HCT116 (cell line): Measurements from ENCODE around the gene IFI30. TPM values are rescaled to one million over a fixed set of nuclear protein-coding genes. Genes with fewer than 3 reads are reported as not detected.

Source experiments
- ATAC-seq: fragments of 200-7000 bp; cut with Tn5 transposase; 2 replicates; pipeline ENCODE4 v1.9.1; 2020; ENCODE audit warnings: mild to moderate bottlenecking, moderate library complexity
- BruUV-seq: library from RNA; stranded (reverse); fragments of 400-500 nt; replicated peaks from 2 replicates; lab custom pipeline; 2021; lab: Mats Ljungman, UMichigan
- CTCF ChIA-PET: fragments of 300-600 bp; sonication (Branson Sonifier 250); formaldehyde crosslinking; loops from one replicate; lab custom pipeline; 2021; ENCODE audit warnings: antibody characterized with exemption; lab: Charles Lee
- POLR2A ChIA-PET: fragments of 300-600, 350-600 bp; sonication (Branson Sonifier 250); formaldehyde crosslinking; loops from one replicate; lab custom pipeline; 2021; ENCODE audit warnings: antibody characterized with exemption; lab: Charles Lee
- RAD21 ChIA-PET, 2 experiments: fragments of 300-600 bp; sonication (Branson Sonifier 250); formaldehyde crosslinking; loops; one replicate each; lab custom pipeline; 2023; ENCODE audit warnings: low total read pairs in 2 of 2; ENCODE audit not compliant: uncharacterized antibody in 2 of 2, unreplicated experiment in 2 of 2, low non-redundant PET in 1 of 2; lab: Charles Lee
- DNase-seq: peaks from one replicate; pipeline ENCODE4 v3.0.0-alpha.2; 2010; ENCODE audit warnings: low read depth, low spot score
- H2AFZ ChIP-seq: fragments of 200-600 bp; shearing (Covaris generic), sonication (generic); 2 replicates; pipeline ENCODE4 v1.6.1; 2017; ENCODE audit warnings: low read depth, mixed run types, mixed read lengths, antibody characterized with exemption, low read length; ENCODE audit not compliant: poor library complexity, severe bottlenecking
- H3K27ac ChIP-seq: 2 replicates; pipeline ENCODE4 v1.5.1; 2012; ENCODE audit warnings: low read depth, low read length
- H3K27me3 ChIP-seq: fragments of 200-600 bp; sonication (generic); 2 replicates; pipeline ENCODE4 v1.6.1; 2016; ENCODE audit warnings: mixed run types, low read length, mixed read lengths; ENCODE audit not compliant: insufficient read depth
- H3K36me3 ChIP-seq, 2 experiments: fragments of 200-500 bp in 1 of 2; fragments of 200-600 bp in 1 of 2; sonication (Bioruptor generic) in 1 of 2; sonication (generic) in 1 of 2; 2 replicates each; pipeline versions ENCODE4 v1.5.1 to v1.6.1; 2014 to 2016; ENCODE audit warnings: low read length in 2 of 2, inconsistent platforms in 1 of 2, mixed read lengths in 1 of 2, mixed run types in 1 of 2; ENCODE audit not compliant: insufficient read depth in 2 of 2, control insufficient read depth in 1 of 2
- H3K4me1 ChIP-seq, 2 experiments: fragments of 200-600 bp in 1 of 2; sonication (generic) in 1 of 2; 2 replicates each; pipeline versions ENCODE4 v1.5.1 to v1.6.1; 2012 to 2017; ENCODE audit warnings: low read length in 2 of 2, inconsistent platforms in 1 of 2, mild to moderate bottlenecking in 1 of 2, mixed read lengths in 1 of 2, mixed run types in 1 of 2, moderate library complexity in 1 of 2; ENCODE audit not compliant: insufficient read depth in 2 of 2, control insufficient read depth in 1 of 2
- H3K4me2 ChIP-seq: fragments of 200-600 bp; sonication (generic); 2 replicates; pipeline ENCODE4 v1.6.1; 2017; ENCODE audit warnings: mixed run types, low read length, mixed read lengths
- H3K4me3 ChIP-seq, 2 experiments: fragments of 200-600 bp in 1 of 2; sonication (generic) in 1 of 2; replicated peaks in 1 of 2; 2 replicates each; pipeline ENCODE4 v1.5.1; 2011 to 2016; ENCODE audit warnings: low read length in 2 of 2, control low read depth in 1 of 2, low read depth in 1 of 2, mild to moderate bottlenecking in 1 of 2, mixed read lengths in 1 of 2, mixed run types in 1 of 2
- H3K79me2 ChIP-seq: fragments of 200-600 bp; sonication (generic); 2 replicates; pipeline ENCODE4 v1.6.1; 2017; ENCODE audit warnings: mild to moderate bottlenecking, mixed run types, low read length, moderate library complexity, mixed read lengths; ENCODE audit not compliant: insufficient read depth
- H3K9ac ChIP-seq: fragments of 200-600 bp; sonication (generic); 2 replicates; pipeline ENCODE4 v1.6.1; 2016; ENCODE audit warnings: low read length, mixed read lengths
- H3K9me2 ChIP-seq: fragments of 200-600 bp; sonication (generic), shearing (Covaris generic); 2 replicates; pipeline ENCODE4 v1.6.1; 2017; ENCODE audit warnings: mixed run types, mild to moderate bottlenecking, moderate library complexity; ENCODE audit not compliant: insufficient read depth
- H3K9me3 ChIP-seq, 2 experiments: fragments of 200-500 bp in 1 of 2; fragments of 200-600 bp in 1 of 2; sonication (Bioruptor generic) in 1 of 2; sonication (generic) in 1 of 2; 2 replicates each; pipeline ENCODE4 v1.6.1; 2014 to 2017; ENCODE audit warnings: low read length in 2 of 2, mixed read lengths in 2 of 2, inconsistent platforms in 1 of 2, low read depth in 1 of 2, mild to moderate bottlenecking in 1 of 2, mixed run types in 1 of 2, moderate library complexity in 1 of 2; ENCODE audit not compliant: control insufficient read depth in 1 of 2, insufficient read depth in 1 of 2
- H4K20me1 ChIP-seq: fragments of 200-600 bp; sonication (generic), shearing (Covaris generic); 2 replicates; pipeline ENCODE4 v1.6.1; 2017; ENCODE audit warnings: mixed run types, mild to moderate bottlenecking, moderate library complexity; ENCODE audit not compliant: insufficient read depth
- CBX3 ChIP-seq: IDR thresholded peaks from 2 replicates; pipeline ENCODE4 v1.6.1; 2012; ENCODE audit warnings: low read depth
- CEBPB ChIP-seq: IDR thresholded peaks from 2 replicates; pipeline ENCODE4 v1.6.1; 2012; ENCODE audit warnings: low read depth
- EGR1 ChIP-seq: IDR thresholded peaks from 2 replicates; pipeline ENCODE4 v1.6.1; 2012; ENCODE audit warnings: low read depth
- ELF1 ChIP-seq: IDR thresholded peaks from 2 replicates; pipeline ENCODE4 v1.6.1; 2012; ENCODE audit warnings: low read depth, borderline replicate concordance
- EZH2 ChIP-seq: fragments of 200-600 bp; sonication (generic); IDR thresholded peaks from 2 replicates; pipeline ENCODE4 v1.6.1; 2017; ENCODE audit warnings: antibody characterized with exemption, mixed run types
- EZH2phosphoT487 ChIP-seq: fragments of 200-600 bp; IDR thresholded peaks from 2 replicates; pipeline ENCODE4 v1.6.1; 2018; ENCODE audit warnings: antibody characterized with exemption, borderline replicate concordance
- FOSL1 ChIP-seq: IDR thresholded peaks from 2 replicates; pipeline ENCODE4 v1.6.1; 2012; ENCODE audit warnings: low read depth
- JUND ChIP-seq: IDR thresholded peaks from 2 replicates; pipeline ENCODE4 v1.6.1; 2012
- POLR2A ChIP-seq: IDR thresholded peaks from 2 replicates; pipeline ENCODE4 v1.7.0; 2011; ENCODE audit warnings: borderline replicate concordance; ENCODE audit not compliant: insufficient read depth, insufficient read length; ENCODE audit errors: extremely low read depth
- POLR2AphosphoS5 ChIP-seq: IDR thresholded peaks from 2 replicates; pipeline ENCODE4 v1.6.1; 2011; ENCODE audit warnings: mild to moderate bottlenecking, low read depth, low read length, moderate library complexity
- RAD21 ChIP-seq: IDR thresholded peaks from 2 replicates; pipeline ENCODE4 v1.6.1; 2012; ENCODE audit warnings: low read depth, mild to moderate bottlenecking
- SIN3A ChIP-seq: IDR thresholded peaks from 2 replicates; pipeline ENCODE4 v1.6.1; 2012; ENCODE audit warnings: low read depth
- SRF ChIP-seq: IDR thresholded peaks from 2 replicates; pipeline ENCODE4 v1.6.1; 2012; ENCODE audit warnings: low read depth
- ZNF274 ChIP-seq: fragments of 200-500 bp; sonication (Bioruptor generic); IDR thresholded peaks from 2 replicates; pipeline ENCODE4 v1.6.1; 2014; ENCODE audit warnings: mild to moderate bottlenecking, low read depth, low read length, inconsistent platforms
- intact Hi-C: fragments of 100-400 bp; cut with micrococcal nuclease; formaldehyde crosslinking; loops from 2 replicates; pipeline ENCODE4 v1.10.0; 2022
- total RNA-seq: library from RNA; stranded (reverse); gene quantifications from one replicate; pipeline ENCODE4 v1.2.1, GENCODE V29; 2021; ENCODE audit not compliant: unreplicated experiment
- TF ChIP-seq, protein P1 (sequence below): IDR thresholded peaks from 2 replicates; pipeline ENCODE4 v1.6.1; 2012; ENCODE audit warnings: low read depth
- TF ChIP-seq, protein P2 (sequence below), 3 experiments: fragments of 200-600 bp in 1 of 3; sonication (generic) in 1 of 3; IDR thresholded peaks in 2 of 3; conservative IDR thresholded peaks in 1 of 3; 2 replicates each; pipeline ENCODE4 v1.5.1; 2012 to 2017; ENCODE audit warnings: low read depth in 2 of 3, low read length in 2 of 3, antibody characterized with exemption in 1 of 3, borderline replicate concordance in 1 of 3, control low read depth in 1 of 3, mild to moderate bottlenecking in 1 of 3, mixed read lengths in 1 of 3, mixed run types in 1 of 3, moderate library complexity in 1 of 3; ENCODE audit not compliant: insufficient read depth in 1 of 3
- TF ChIP-seq, protein P3 (sequence below): IDR thresholded peaks from 2 replicates; pipeline ENCODE4 v1.6.1; 2012
- TF ChIP-seq, protein P4 (sequence below): IDR thresholded peaks from 2 replicates; pipeline ENCODE4 v1.6.1; 2012

The IFI30 gene
- total RNA-seq, 1 experiment from 2014 or later, result 64.6 TPM

DNA sequence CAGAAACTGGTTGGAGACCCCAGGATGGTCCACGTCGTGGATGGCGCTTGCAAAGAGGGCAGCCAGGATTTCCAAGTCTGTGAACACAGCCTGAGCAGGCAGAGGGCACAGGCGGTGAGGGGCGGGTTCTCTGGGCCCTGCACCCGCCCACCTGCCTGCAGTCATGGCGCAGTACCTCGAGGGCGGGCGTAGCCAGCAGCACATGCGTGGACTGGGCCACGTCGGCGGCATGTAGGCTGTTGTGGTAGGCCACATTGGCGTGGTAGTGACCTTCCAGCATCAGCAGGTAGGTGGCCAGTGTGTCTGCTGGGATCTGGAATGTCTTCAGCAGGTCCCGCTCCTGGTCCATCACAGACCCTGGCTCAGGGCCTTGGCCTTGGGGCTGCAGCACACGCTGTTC is 44.5 kb downstream of the IFI30 start:
- Histone ChIP-seq H3K9me2 (no peaks in the 10 kb centered on the region), H3K79me2 (no peaks in the 10 kb centered on the region)
- no peak for DNase-seq
- ATAC-seq, result no peak
- intact Hi-C loops, result no loop called here
- TF ChIP-seq CEBPB (no peak), SIN3A (no peak), POLR2AphosphoS5 (no peak), RAD21 (no peak), ELF1 (no peak), EZH2phosphoT487 (no peak), FOSL1 (no peak), CBX3 (no peak), EZH2 (no peak), ZNF274 (no peak), EGR1 (no peak), JUND (no peak), SRF (no peak), POLR2A (no peak)
- TF ChIP-seq, protein P1, sequence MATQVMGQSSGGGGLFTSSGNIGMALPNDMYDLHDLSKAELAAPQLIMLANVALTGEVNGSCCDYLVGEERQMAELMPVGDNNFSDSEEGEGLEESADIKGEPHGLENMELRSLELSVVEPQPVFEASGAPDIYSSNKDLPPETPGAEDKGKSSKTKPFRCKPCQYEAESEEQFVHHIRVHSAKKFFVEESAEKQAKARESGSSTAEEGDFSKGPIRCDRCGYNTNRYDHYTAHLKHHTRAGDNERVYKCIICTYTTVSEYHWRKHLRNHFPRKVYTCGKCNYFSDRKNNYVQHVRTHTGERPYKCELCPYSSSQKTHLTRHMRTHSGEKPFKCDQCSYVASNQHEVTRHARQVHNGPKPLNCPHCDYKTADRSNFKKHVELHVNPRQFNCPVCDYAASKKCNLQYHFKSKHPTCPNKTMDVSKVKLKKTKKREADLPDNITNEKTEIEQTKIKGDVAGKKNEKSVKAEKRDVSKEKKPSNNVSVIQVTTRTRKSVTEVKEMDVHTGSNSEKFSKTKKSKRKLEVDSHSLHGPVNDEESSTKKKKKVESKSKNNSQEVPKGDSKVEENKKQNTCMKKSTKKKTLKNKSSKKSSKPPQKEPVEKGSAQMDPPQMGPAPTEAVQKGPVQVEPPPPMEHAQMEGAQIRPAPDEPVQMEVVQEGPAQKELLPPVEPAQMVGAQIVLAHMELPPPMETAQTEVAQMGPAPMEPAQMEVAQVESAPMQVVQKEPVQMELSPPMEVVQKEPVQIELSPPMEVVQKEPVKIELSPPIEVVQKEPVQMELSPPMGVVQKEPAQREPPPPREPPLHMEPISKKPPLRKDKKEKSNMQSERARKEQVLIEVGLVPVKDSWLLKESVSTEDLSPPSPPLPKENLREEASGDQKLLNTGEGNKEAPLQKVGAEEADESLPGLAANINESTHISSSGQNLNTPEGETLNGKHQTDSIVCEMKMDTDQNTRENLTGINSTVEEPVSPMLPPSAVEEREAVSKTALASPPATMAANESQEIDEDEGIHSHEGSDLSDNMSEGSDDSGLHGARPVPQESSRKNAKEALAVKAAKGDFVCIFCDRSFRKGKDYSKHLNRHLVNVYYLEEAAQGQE, result no peak
- TF ChIP-seq, protein P2, sequence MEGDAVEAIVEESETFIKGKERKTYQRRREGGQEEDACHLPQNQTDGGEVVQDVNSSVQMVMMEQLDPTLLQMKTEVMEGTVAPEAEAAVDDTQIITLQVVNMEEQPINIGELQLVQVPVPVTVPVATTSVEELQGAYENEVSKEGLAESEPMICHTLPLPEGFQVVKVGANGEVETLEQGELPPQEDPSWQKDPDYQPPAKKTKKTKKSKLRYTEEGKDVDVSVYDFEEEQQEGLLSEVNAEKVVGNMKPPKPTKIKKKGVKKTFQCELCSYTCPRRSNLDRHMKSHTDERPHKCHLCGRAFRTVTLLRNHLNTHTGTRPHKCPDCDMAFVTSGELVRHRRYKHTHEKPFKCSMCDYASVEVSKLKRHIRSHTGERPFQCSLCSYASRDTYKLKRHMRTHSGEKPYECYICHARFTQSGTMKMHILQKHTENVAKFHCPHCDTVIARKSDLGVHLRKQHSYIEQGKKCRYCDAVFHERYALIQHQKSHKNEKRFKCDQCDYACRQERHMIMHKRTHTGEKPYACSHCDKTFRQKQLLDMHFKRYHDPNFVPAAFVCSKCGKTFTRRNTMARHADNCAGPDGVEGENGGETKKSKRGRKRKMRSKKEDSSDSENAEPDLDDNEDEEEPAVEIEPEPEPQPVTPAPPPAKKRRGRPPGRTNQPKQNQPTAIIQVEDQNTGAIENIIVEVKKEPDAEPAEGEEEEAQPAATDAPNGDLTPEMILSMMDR (IDR thresholded peaks at IDR 0.05 in 2 of 3, conservative IDR thresholded peaks at IDR 0.05 in 1 of 3; ENCODE audit: borderline replicate concordance in 1 of 3, insufficient read depth in 1 of 3, low read depth in 2 of 3, low read length in 2 of 3), result no peak
- TF ChIP-seq, protein P3, sequence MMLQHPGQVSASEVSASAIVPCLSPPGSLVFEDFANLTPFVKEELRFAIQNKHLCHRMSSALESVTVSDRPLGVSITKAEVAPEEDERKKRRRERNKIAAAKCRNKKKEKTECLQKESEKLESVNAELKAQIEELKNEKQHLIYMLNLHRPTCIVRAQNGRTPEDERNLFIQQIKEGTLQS, result no peak
- TF ChIP-seq, protein P4, sequence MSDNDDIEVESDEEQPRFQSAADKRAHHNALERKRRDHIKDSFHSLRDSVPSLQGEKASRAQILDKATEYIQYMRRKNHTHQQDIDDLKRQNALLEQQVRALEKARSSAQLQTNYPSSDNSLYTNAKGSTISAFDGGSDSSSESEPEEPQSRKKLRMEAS, result no peak
- TF ChIP-seq, all 23 proteins: peak for 0
- Histone ChIP-seq H3K4me2 (no peak overlapping the region), H3K4me1 (peaks cover 11 to 28% of the 10 kb centered on the region in 2 experiments), H3K27ac (no peak overlapping the region), H3K4me3 (no peak overlapping the region), H3K9me3 (no peaks in the 10 kb centered on the region), H3K9ac (no peak overlapping the region), H3K36me3 (no peaks in the 10 kb centered on the region), H4K20me1 (no peaks in the 10 kb centered on the region), H2AFZ (no peak overlapping the region), H3K27me3 (no peaks in the 10 kb centered on the region)
- POLR2A ChIA-PET, result no interaction called here
- RAD21 ChIA-PET, result no interaction called here
- CTCF ChIA-PET, result no interaction called here
- no TSS peak for BruUV-seq
